ENCODE results near the gene BCAP29. TPM values are rescaled to one million over a fixed set of nuclear protein-coding genes. Genes with fewer than 3 reads are reported as not detected.

Gene BCAP29
- total RNA-seq, 4 donors from 2014 or later = 36.9 to 107 (median 64.3) TPM

DNA sequence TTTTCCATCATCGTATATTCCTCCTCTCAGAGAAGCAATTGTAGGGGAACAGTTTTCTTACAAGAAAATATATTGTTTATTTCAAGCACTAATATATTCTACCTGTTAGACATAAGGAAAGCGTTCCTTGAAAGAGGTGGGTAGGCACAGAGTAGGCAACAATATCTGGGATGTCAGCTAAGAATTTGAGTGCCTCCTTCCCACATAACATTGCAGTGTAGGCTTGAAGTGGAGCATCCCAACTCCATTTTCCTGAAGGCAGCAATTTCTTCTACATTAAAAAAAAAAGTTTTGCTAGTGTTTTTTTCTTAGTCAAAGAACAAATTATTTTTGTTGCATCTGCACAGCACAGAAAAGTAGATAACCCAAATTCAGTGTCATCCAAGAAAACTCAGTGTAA, 20.8 kb downstream of the BCAP29 start:
- no peaks in the 10 kb centered on the region for H3K27me3 ChIP-seq
- no peak for DNase-seq (ENCODE audit: low spot score in 2 of 2)
- no peak for TF ChIP-seq POLR2A (IDR thresholded peaks at IDR 0.05)
- no peak for TF ChIP-seq CTCF (IDR thresholded peaks at IDR 0.05)
- no peak for TF ChIP-seq POLR2AphosphoS5 (IDR thresholded peaks at IDR 0.05)
- no peak for TF ChIP-seq EP300 (IDR thresholded peaks at IDR 0.05)
- 94% methylated on average over 2 of the region's 2 CpGs for WGBS
- no peaks in the 10 kb centered on the region for H3K9me3 ChIP-seq
- peaks cover 28% of the 10 kb centered on the region for H3K36me3 ChIP-seq
- H3K4me1 ChIP-seq = peaks cover 3% of the 10 kb centered on the region
- no peak overlapping the region for H3K27ac ChIP-seq
- no peak overlapping the region for H3K4me3 ChIP-seq

DNA sequence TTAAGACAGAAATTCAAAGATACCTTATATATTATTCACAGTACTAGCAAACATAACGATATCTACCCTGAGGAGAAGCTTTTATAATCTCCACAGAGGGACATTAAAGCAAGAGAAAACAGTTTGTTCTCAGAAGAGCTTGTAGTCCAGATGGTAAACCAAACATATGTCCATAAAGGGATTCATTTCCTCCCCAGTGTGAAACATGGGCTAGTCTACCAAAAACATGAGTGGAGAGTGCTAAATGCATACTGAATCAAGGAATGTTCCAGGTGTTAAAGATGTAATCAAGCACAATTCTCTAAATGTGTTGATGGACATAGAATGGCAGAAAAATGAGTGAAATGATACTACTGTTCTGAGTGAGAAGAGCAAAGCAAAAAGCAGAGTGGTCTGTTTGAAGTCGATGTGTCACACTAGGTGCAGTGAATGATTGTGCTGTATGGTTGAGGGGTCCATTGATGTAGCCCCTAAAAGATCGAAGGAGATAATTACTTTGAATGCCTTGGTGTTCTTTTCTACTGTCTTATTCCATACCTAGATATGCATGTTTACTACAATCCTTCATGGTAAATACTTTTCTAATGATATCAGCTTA, 25.3 kb downstream of the BCAP29 start:
- Histone ChIP-seq H3K9me3 (no peaks in the 10 kb centered on the region), H3K36me3 (peaks cover 20% of the 10 kb centered on the region), H3K27me3 (no peaks in the 10 kb centered on the region), H3K27ac (no peak overlapping the region), H3K4me3 (no peak overlapping the region), H3K4me1 (peaks cover 4% of the 10 kb centered on the region)
- WGBS = 89% methylated on average over 3 of the region's 3 CpGs
- DNase-seq (ENCODE audit: low spot score in 2 of 2) = no peak
- TF ChIP-seq POLR2A (IDR thresholded peaks at IDR 0.05) (no peak), CTCF (IDR thresholded peaks at IDR 0.05) (no peak), EP300 (IDR thresholded peaks at IDR 0.05) (no peak), POLR2AphosphoS5 (IDR thresholded peaks at IDR 0.05) (no peak)

DNA sequence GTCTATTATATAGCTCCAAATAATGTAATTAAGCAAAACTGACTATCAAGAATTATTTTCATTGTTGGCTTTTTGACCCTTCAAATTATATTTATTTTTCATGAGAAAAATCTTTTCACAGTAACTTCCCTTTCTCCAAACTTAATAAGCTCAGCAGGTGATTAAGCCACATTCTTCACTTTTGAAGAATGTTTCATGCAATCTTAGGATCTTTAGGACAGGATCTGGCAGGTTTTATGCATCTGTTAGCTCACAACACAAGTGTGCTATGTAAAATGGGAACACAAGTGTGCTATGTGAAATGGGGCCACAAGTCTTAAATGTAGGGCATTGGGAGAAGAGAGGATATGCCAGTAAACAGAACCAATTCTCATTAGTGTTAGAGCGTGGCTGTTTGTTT, 26.3 kb downstream of the BCAP29 start:
- Histone ChIP-seq H3K4me3 (no peak overlapping the region), H3K9me3 (no peaks in the 10 kb centered on the region), H3K27me3 (no peaks in the 10 kb centered on the region), H3K27ac (no peak overlapping the region), H3K36me3 (peaks cover 10% of the 10 kb centered on the region), H3K4me1 (peaks cover 4% of the 10 kb centered on the region)
- no peak for DNase-seq (ENCODE audit: low spot score in 2 of 2)
- TF ChIP-seq POLR2AphosphoS5 (IDR thresholded peaks at IDR 0.05) (no peak), CTCF (IDR thresholded peaks at IDR 0.05) (no peak), EP300 (IDR thresholded peaks at IDR 0.05) (no peak), POLR2A (IDR thresholded peaks at IDR 0.05) (no peak)
- 91% methylated on average over 1 of the region's 1 CpG for WGBS

DNA sequence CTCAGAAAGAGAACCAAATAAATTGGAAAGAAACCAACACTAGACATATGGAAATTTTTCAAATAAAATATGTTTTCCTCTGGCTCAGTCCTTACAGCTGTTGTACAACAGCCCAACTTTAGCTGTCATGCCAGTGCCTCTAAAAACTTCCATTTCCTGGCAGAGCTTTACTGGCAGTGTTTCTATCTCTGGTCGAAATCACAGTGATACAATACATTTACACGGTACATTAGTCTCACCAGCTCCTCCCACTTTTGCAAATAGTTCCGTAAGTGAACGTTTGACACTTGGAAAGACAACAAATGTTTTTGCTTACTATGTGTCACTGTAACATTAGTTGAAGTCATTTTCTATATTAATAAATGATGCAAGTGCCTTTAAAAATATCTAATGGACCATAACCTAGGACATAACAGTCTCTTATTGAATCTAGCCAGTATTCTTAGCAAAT, 29.8 kb downstream of the BCAP29 start:
- WGBS = 29% methylated on average over 4 of the region's 4 CpGs
- DNase-seq (ENCODE audit: low spot score in 2 of 2) = no peak

GRCh38 chr7:107610323-107610722, 30.3 kb downstream of the BCAP29 start:
- no peak overlapping the region for H3K4me3 ChIP-seq
- H3K27ac ChIP-seq = no peak overlapping the region
- WGBS = 98% methylated on average over 1 of the region's 1 CpG
- peaks cover 4% of the 10 kb centered on the region for H3K4me1 ChIP-seq
- no peak for DNase-seq (ENCODE audit: low spot score in 2 of 2)
- H3K36me3 ChIP-seq = peaks cover 28% of the 10 kb centered on the region
- H3K27me3 ChIP-seq = no peaks in the 10 kb centered on the region
- H3K9me3 ChIP-seq = no peaks in the 10 kb centered on the region
- TF ChIP-seq CTCF (IDR thresholded peaks at IDR 0.05) (no peak), POLR2A (IDR thresholded peaks at IDR 0.05) (no peak), POLR2AphosphoS5 (IDR thresholded peaks at IDR 0.05) (no peak)

More for the DNA sequence above, 29.8 kb downstream of the BCAP29 start:
- Histone ChIP-seq H3K27me3 (no peaks in the 10 kb centered on the region), H3K9me3 (no peaks in the 10 kb centered on the region), H3K36me3 (peaks cover 25% of the 10 kb centered on the region), H3K4me1 (peaks cover 4% of the 10 kb centered on the region), H3K4me3 (no peak overlapping the region), H3K27ac (no peak overlapping the region)
- TF ChIP-seq POLR2A (IDR thresholded peaks at IDR 0.05) = no peak

DNA sequence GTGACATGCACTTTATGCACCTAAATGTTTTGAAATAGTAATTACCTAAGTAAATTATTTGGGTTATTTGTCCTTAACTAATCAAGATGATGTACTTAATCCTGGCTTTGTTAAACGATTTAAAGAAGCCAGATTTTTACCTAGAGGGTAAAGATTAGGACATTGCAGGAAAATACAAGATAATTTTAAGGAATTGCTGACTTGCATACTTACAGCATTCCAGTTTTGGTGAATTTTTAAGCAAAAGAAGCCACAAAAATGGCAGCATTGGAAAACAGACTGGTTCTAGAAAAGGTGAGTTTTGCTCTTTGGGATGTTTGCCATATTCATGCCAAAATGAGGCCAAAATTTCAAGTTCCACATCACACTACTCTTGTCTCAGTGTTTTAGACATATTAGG, 33.4 kb downstream of the BCAP29 start:
- WGBS = 86% methylated on average over 1 of the region's 1 CpG
- H3K27me3 ChIP-seq = no peaks in the 10 kb centered on the region
- peaks cover 30% of the 10 kb centered on the region for H3K36me3 ChIP-seq
- TF ChIP-seq POLR2AphosphoS5 (IDR thresholded peaks at IDR 0.05) (no peak), CTCF (IDR thresholded peaks at IDR 0.05) (no peak), EP300 (IDR thresholded peaks at IDR 0.05) (no peak), POLR2A (IDR thresholded peaks at IDR 0.05) (no peak)
- DNase-seq (ENCODE audit: low spot score in 2 of 2) = no peak
- no peak overlapping the region for H3K4me3 ChIP-seq
- H3K9me3 ChIP-seq = no peaks in the 10 kb centered on the region
- H3K27ac ChIP-seq = no peak overlapping the region
- peaks cover 4% of the 10 kb centered on the region for H3K4me1 ChIP-seq

All from suprapubic skin (tissue), 4 donors.